GM19043 (cell line): ENCODE data around the gene RHPN2.

Source experiments
- ATAC-seq: cut with Tn5 transposase; IDR thresholded peaks from one replicate; pipeline ENCODE4 v1.9.1; 2021; ENCODE audit warnings: low read depth; ENCODE audit not compliant: unreplicated experiment

The RHPN2 gene

GRCh38 chr19:33064792-33065550 lies at the start of gene RHPN2:
Gene RHPN2 (minus strand): TSS chr19:33064888. CDS start chr19:33064852, 36 bp downstream.
- ATAC-seq, result peak; percentile 65

- no peak for ATAC-seq
Observed at GRCh38 chr19:33114312-33114711, 49.6 kb upstream of the RHPN2 start.

- no peak for ATAC-seq
Observed at GRCh38 chr19:33111587-33111986, 46.9 kb upstream of the RHPN2 start.

- no peak for ATAC-seq
Observed at GRCh38 chr19:33110137-33110910, 45.6 kb upstream of the RHPN2 start.

GRCh38 chr19:33108161-33108560 lies 43.5 kb upstream of the RHPN2 start:
- ATAC-seq, result no peak

GRCh38 chr19:33102893-33103292 lies 38.2 kb upstream of the RHPN2 start:
- ATAC-seq, result no peak

- ATAC-seq, result no peak
Observed at GRCh38 chr19:33100894-33101644, 36.4 kb upstream of the RHPN2 start.

GRCh38 chr19:33098055-33098534 lies 33.4 kb upstream of the RHPN2 start:
- ATAC-seq, result no peak

GRCh38 chr19:33096005-33096404 lies 31.3 kb upstream of the RHPN2 start:
- ATAC-seq, result no peak

- no peak for ATAC-seq
Observed at GRCh38 chr19:33094436-33095067, 29.9 kb upstream of the RHPN2 start.

GRCh38 chr19:33093420-33094210 lies 28.9 kb upstream of the RHPN2 start:
- ATAC-seq, result no peak

- ATAC-seq, result no peak
Observed at GRCh38 chr19:33090179-33090578, 25.5 kb upstream of the RHPN2 start.

- no peak for ATAC-seq
Observed at GRCh38 chr19:33089010-33089409, 24.3 kb upstream of the RHPN2 start.

- ATAC-seq, result no peak
Observed at GRCh38 chr19:33086955-33087354, 22.3 kb upstream of the RHPN2 start.

GRCh38 chr19:33085570-33086128 lies 21.0 kb upstream of the RHPN2 start:
- ATAC-seq, result no peak

- no peak for ATAC-seq
Observed at GRCh38 chr19:33080761-33081681, 16.3 kb upstream of the RHPN2 start, which contains the start of gene GPATCH1. Gene GPATCH1 (plus strand): TSS chr19:33081181. CDS start chr19:33081194, 13 bp downstream.

- ATAC-seq, result no peak
Observed at GRCh38 chr19:33075519-33075918, 10.8 kb upstream of the RHPN2 start.

GRCh38 chr19:33071887-33072286 lies 7.2 kb upstream of the RHPN2 start:
- no peak for ATAC-seq
